Activated CD4-positive, alpha-beta T cell treated with anti-CD3 and anti-CD28 coated beads for 24 hours (primary cell): ENCODE data around the gene TENM3.

Source experiments
- DNase-seq, 2 donors: peaks; one replicate each; pipeline ENCODE4 v3.0.0-alpha.2; 2020; ENCODE audit warnings: low read depth in 2 of 2

Gene TENM3

GRCh38 chr4:182839256-182839655 lies 596.1 kb downstream of the TENM3 start:
- no peak for DNase-seq

DNA sequence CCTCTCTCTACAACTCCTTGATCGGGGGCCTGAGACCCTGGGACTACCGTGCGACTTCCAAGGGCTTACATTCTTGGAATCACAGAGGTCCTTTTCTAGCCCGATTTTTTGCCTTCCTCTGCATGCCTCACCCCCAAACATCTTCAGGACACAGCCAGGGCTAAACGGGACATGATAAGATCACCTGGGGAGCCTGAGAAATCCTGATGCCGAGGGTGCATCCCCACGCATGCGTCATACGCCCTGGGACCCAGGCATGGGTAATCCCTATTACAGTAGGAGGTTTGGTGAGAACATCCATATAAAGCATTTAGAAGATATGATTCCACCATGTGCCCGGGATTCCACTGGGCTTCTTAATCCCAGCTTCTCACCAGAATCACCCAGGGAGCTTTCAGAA lies 596.9 kb downstream of the TENM3 start:
- no peak for DNase-seq

DNA sequence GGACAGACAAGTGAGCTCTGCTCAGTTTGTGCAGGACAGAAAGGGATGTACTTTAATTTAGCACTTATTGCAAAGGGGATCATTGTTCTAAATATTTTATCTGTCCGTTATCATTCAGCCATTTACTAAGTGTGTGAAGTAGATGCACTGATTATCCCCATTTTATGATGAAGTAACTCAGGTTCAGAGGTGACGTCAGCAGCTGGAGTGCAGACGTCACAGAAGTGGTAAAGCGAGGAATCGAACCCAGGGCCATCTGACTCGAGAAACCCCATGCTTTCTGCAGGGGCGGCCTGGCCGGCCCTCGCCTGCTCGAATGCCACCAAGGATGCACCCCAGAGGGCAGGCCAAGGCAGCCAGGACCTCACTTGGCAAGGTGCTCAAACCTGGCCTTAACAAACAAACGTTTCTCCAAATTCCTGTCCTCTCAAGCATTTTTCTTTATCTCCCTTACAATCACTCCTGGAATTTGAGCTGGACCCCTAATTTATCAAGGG lies 599.0 kb downstream of the TENM3 start:
- DNase-seq = no peak

DNA sequence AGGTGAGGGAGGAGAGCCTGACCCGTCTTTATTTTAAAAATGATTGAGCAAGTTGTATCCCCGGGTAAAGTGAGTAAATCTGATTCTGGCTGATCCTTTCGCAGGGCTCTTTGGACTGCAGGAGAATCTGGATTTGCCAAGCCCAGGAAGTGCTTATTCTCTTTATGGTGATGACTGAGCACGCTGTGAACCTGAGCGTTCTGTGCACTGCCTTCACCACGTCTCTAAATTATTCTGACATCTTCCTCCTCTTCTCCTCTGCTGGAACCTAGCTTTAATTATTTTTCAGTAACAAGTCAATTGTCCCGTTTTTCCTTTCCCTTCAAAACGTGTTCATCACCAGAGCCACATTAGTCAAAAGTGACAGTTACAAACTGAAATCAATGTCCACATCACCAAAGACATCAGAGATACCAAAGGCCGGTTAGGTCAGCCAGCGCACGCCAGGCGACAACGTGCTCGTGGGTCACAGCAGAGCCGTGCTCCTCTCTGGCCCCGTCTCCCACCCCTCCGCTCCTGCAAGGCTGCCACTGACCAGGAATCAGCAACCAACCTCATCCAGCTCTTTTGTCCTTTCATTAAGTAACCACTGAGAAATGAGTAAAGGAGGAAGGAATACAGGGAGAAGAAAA lies 599.7 kb downstream of the TENM3 start:
- no peak for DNase-seq

DNA sequence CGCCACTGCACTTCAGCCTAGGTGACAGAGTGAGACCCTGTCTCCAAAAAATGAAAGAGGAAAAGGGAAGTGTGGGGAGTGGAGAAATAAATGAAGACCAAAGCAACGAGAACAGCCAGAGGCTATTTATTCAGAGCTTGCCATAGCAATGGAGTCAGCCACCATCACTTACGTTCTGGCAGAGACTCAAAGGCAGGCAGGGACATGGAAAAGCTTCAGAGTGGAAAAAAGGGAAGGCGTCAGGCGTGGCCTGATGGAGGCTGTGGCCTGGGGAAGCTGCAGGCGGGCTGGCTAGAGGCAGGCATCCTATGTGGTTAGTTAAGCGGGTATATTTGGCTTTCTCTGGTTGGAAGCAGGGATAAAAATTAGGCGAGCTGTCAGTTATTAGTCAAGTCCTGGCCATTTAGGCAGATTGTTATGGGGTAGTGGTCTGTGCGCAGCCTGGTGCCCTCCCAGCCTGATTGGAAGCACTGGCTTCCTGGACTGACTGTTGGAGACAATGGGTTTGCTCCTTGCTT lies 600.7 kb downstream of the TENM3 start:
- DNase-seq = no peak

- no peak for DNase-seq
These were observed 602.4 kb downstream of the TENM3 start for GRCh38 chr4:182845618-182846017.

- DNase-seq = no peak
These were observed 602.8 kb downstream of the TENM3 start for GRCh38 chr4:182846036-182846435.

DNA sequence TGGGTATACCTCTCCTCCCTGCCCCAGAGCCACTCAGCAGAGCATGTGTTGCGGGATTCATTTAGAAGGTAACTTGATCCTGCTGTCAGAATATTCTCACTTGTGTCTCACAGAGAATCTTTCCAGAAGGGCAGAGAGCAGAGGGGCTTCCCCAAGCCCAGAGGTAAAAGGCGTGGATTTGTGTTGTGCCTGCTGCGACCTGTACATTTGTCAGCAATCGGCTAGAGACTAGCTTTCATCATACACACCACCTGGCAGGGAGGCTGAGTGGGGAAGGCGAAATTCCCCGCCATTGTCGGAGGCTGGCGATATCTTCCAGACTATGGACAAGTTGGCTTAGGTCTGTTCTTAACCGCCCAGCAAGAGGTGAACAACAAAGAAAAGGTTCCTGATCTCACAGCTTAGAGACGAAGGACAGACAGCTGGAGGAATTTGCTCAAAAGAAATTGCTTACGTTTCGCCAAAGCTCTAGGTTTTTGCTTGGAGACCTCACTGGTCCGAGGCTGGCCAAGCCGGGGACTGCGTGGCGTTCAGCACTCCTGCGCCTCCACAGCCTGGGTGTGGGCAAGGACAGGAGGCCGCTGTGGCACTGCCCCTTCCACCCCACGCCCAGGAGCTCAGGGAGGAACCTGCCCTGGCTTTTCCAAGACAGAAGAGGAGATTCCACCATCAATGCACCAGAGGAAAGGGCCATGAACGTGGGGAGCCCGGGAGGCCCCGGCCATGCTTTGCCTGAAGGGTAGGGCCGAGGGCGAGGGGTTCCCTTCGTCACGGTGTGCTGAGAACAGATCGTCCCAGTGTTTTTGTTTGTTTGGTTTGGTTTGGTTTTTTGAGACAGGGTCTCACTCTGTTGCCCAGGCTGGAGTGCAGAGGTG lies 604.6 kb downstream of the TENM3 start:
- no peak for DNase-seq

DNA sequence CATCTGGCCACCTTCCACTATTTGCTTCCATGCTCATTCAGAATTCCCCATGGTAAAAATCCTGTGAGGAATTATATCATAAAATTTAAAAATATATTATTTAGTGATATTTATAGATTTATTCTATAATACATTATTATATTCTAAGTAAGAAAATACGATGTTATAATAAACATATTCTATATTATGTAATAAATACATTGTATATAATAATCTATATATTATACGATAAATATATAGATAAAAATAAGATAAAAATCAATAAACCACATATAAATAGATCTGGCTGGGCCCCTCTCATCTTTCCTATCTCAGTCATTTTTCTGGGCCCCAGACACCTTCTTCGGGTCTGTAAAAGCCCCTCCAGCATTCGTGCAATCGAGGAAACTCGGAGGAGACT lies 605.5 kb downstream of the TENM3 start:
- no peak for DNase-seq
